Activated CD4-positive, alpha-beta T cell treated with anti-CD3 and anti-CD28 coated beads, Interleukin-2, amount 50 U/mL, for 48 hours (primary cell): ENCODE data around the gene CD207.

Experiments used
- DNase-seq, 2 experiments: peaks; one replicate each; pipeline ENCODE4 v3.0.0-alpha.2; 2020

The CD207 gene

DNA sequence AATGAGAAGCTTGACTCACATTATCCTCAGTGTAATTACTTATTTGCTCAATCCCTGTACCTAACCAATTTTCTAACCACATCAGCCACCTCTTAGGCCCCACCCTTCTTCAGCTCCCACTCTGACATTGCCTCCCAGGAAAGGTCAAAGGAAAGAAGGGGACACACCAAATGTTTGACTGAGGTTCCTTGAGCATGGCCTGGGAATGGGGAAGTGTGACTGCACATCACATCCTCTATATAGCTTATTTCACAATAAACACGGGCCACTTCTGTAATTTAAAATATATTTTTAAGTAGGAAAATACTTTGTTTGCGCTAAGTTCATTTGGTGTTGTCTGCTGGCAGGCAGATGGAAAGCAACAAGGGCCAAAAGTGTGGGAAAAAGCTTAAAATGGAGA, 42.2 kb downstream of the CD207 start:
- no peak for DNase-seq

DNA sequence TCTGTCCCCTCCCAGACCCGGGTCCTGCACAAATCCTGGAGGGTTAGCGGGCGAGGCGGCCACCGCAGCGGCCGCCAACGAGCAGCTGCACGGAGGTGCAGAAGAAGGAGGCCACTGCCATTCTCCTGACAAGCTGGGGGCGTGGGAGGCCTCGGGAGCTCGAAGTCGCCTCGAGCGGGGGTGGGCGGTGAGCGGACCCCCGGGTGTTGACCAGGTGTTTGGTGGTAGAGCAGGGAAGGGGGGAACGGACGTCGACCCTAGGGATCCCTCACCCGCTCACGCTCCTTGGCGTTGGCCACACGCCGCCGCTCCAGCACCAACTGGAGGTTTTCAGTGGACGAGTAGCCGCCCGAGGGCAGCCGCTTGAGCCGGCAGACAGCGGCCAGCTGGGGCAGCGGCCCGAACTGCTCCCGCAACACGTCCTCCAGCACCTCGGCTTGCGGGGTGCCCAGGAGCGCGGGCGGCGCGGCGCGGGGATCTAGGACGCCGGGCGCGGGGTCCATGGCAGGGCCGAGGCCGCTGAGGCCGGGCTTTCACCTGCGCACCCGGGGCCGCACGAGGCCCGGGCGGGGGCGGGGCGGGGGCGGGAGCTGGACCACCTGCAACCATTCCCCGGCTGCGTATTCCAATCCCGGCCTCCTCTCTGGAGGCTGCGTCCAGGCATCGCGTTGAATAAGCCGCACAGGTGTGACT, 45.3 kb downstream of the CD207 start, which contains the start of gene FIGLA:
Gene FIGLA (minus strand): TSS at position 508 of the 693 bp plus-strand sequence. CDS start 5 bp downstream, at position 503.
- DNase-seq: no peak

DNA sequence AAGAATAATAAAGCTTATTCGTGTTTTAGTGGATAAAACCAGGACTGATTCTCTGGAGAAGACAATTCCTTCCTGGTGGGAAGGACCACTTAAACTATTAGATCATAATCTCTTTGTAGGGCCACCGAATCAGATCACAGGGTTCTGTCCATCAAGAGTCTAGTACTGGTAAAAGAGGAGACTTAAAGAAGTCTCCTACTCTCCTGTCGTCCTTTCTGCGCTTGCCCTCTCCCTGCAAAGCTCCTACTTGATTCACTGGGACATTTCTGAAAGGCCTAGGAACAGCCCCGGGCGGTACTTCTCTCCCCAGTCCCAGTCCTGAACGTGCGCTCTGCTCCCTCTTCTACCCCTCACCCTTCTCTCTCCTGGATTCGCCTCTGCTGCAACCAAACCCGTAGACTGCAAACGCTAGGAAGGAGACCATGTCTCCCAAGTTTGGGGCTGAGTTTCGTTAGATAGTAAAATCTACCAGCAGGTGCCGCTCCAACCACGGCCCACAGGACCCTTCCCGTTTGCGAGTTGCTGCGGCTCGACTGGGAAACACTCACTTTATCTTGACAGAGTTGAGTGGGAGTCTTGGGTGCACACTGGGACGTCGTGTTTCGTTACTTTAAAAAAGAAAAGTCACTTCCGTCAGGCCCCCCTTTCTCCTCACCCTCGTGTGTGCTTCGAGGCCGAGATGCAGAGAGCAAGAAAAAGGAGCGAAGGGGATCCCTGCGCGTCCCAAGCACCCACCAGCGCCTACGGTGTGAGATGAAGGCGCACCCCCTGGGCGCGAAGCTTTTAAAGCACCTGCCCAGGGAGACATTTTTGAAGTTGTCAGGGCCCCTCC, 46.1 kb downstream of the CD207 start:
- DNase-seq: peak; percentile 75 to 79

DNA sequence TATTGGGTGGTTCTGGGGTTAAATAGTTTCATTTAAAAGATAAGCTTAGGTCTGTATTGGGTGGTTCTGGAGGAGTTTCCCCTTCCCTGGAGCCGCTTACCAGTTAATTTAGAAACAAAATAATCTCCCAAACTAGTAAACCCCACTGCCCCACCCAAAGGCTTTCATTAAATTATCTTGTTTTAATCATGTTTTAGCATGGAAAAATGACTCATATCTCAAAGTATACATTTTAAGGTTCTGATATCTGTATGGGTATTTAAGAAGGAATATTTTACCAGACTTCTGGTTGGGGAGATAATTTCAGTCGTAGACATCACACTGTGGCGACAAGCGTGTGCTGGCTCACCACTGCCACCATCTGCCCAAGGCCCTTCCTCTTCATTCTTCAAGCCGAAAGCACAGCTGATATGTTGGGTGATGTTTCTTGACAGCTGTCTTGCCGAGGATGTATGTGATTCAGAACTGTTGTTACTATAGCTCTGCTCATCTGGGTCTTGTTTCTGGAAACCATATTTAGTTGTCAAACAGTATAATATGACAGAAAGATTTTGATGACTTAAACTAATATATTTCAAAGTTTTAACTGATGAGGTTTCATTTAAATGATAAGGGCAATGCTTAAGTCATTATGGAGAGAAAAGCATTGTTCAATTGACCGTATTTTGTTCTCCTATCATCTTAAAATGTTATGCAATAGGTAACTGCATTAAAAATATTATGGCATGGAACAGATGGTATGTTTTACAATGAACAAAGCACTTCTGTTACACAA, 50.3 kb downstream of the CD207 start:
- peak; percentile 17 to 43 for DNase-seq

DNA sequence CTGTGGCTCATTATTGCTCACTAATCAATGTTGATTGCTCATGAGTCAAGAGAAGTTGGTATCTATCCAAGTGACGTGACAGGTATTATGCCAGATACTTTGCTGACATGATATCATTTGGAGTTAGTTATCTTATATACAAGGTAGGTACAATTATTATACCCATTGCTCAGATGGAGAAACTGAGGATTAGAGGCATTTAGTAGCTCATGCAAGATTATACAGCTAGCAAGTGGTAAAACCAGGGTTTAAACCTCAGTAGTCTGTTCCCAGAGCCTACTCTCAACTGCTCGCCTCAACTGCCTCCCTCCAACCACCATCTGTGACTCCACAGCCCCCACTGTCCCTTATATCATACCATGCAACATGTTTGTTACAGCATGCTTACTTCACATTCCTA, 51.3 kb downstream of the CD207 start:
- DNase-seq: no peak
